GM10847 (cell line): ENCODE measurements around the gene FCN3.

Source experiments
- POLR2A ChIP-seq: IDR thresholded peaks from 2 replicates; pipeline ENCODE4 v1.6.1; 2011; ENCODE audit not compliant: insufficient read length; ENCODE audit errors: extremely low read depth

FCN3 gene

DNA sequence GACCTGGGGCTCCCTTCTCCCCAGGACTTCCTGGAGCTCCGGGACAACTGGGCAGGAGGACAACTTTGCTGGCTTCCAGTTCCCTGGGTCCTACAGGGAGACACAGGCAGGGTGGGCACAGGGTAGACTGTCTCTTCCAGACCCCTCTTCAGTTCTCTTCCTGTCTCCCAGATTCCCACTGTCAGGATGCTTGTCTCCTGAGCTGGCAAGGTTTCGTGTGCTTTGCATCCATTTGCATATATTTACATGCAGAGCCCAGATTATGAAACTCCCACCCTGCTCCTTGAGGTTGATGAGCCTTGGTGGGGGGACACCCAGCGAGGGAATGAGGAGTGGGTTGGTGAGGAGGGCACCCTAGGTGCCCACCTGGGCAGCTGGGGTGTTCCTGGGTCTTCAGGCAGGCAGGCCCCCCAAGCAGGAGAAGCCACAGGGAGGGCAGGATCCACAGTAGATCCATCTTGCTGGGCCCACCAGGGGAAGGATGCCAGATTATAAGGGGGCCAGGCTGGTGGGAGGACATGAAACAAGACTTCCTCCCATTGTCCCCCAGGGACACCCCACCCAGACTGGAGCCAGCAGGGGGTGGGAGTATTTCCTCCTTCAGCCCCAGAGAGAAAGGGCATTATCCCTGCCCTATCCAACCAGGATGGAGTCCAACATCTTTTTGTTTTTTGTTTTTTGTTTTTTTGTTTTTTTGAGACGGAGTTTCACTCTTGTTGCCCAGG is at the start of gene FCN3:
TSS of gene FCN3 (minus strand) at position 463 of the 725 bp plus-strand sequence. CDS start at position 457, 6 bp downstream.
- TF ChIP-seq POLR2A = no peak

DNA sequence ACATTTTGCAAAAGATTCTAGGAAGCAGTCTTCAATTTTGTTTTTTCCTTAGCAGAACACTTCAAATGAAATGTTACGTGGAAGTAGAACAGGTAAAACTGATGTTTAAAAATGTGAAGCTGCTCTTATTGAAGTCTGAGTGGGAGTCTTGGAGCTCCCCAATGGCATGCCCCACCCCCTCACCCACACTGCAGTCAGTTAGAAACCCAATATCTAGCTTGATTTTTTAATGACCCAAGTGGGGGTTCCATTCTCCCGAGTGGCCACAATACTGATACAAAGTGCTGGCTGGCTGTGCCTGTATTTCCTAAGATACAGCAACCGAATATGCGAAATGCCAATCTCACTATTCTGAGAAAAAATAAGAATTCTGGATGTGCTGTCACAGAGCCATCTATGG is 49.1 kb upstream of the FCN3 start:
- no peak for TF ChIP-seq POLR2A

DNA sequence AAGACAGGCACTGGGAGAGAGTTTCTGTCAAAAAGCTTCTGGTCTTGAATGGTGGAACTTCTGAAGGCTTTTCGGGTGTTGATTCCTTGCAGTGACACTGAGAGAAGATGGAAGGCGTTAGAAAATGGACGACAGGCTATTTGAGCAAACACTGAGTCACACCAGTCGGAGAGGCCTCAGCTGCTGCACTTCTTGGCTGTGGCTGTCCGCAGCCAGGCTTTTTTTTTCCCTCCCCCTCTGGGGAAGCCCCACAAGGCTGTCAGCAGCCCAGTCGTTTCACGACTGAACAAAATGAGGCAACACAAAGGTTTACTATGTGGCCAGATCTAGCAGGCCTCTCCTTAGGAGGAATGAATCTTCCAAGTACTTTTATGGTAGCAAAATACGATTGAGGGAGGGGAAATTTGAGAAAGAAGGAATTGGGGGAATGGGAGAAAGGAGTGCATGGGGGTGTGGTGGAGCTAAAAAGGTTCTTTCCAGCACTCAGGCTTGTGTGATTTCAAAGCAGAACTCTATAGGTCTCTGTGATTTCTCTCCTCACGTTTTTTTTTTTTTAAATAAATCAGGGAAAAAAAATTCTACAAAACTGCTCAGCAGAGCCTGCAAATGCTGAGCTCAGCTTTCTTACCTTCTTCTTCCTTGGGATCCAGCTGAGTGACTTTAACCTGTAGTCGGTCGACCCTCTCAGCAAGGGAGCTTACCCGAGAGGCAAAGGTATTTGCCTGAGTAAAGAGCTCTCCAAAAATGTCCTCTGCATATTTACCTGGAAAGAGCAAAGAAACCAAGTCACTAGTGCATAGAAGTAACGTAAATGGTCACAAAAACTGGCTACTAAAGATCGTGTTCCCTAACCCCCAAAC is 43.9 kb upstream of the FCN3 start:
- no peak for TF ChIP-seq POLR2A

DNA sequence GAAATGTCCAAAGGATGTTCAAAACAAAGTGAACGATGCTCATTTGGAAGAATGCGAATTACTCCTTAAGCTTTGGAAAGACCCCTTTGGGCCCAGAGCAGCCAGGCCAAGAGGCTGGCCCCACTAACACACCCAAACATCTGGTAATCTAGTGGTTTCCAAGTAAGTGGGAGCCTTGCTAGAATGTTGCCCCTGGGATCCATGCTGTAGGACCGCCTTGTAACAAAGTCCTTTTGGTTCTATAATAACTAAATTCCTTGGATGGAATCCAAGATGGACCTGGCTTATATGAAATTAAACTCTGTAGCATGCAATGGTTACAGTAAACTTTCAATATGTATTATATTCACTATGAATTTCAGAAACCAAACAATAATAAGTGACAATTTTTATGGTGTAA is 43.1 kb upstream of the FCN3 start:
- TF ChIP-seq POLR2A = no peak

DNA sequence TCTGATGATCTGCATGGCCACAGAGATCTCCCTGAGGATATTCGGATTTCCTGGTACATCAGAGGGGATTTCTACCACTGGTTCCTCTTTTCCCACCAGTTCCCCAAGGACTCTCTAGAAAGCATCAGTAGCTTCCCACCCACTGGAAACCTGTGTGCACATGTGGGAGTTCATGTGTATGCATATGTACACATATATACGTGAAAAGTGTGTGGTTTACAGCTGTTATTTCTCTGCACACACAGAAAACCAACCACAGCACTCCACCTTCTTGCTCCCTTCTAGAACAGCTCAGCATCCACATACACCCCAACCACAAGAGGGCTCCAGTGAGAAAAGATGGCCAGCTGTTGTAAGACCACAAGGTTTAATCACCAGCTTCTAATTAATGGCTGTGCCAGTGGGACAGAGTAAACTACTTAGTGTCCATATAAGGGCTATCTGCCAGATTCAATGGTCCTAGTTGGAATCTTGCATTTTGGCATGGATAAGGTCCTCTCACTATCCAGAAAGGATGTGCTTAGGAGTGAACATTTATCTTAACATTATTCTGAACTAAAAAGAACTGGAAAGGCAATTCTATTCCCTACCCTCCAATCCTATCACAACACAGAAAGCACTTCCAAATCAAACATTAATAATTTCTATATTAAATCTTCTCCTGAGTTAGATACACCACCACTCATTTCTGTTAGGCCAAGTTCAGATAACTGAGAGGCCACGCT is 41.9 kb upstream of the FCN3 start:
- TF ChIP-seq POLR2A = no peak

DNA sequence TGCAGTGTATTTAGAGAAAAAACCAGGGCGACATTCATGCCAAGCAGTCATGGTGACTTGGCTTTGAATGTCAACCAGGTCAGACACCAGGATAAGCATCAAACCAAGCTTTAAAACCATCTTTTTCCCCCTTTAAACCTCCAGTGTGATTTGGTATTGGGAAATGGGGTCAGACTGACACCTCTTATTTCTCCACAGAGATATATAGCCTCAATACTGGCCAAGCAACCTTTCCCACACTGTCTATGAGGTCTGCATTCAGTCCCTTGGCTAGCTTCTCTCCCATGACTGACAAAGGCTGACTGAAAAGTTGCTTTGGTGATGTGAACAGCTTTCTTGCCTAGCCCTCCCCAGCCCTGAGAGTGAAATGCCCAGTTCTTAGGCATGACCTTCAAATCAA is 39.5 kb upstream of the FCN3 start:
- no peak for TF ChIP-seq POLR2A

DNA sequence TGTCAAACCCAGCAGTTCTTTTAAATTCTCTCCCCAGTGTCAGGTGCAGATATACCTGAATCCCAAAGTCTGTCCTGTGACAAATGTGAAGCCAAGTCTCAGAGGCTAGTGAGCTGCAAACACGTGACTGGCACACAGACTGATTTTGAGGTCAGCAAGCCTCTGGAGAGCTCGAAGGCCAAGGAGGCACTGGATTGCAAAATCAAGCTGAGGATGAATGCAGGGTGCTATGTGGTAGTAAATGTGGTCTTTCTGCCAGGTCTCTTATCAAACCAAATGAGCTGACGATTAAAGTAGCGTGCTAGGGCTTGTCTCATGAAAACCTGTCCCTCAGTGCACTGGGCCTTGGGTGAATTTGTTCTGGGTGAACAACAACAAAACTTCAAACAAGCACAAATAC is 38.4 kb upstream of the FCN3 start:
- no peak for TF ChIP-seq POLR2A

DNA sequence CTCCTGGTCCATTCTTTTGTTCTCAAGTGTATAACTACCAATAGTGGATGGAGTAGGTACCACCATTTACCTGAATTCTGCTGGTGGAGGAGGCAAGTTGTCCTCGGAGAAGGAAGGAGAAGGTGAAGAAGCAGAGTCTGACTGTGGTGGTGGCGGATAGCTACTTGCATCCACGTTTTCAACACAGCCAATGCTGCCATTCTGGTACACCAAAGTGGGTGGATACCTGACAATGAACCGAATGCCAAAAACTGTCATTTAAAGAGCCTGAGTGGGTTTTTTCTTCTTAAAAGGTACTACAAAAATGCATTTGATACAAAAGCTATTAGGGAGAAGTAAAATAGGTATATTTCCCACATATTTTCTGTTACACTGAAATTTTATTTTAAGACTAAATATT is 37.9 kb upstream of the FCN3 start:
- TF ChIP-seq POLR2A = no peak

DNA sequence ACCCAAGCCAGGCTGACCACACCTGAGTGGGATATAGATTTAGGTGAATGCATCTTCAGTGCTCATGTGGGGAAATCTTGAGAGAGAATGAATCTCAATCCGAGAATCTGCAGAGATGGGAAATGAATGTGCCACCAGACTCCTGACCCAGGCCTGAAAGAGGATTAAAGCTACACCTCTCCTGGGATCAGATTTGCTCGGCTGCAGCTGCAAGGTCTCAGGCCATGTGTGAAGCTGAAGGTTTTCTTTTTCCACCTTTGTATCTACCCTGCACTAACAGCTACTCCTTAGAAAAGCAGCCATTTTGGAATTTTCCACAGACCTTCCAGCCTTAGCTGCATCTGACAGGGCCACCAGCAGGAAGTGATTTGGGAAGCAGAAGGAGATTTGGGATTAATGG is 36.1 kb upstream of the FCN3 start:
- TF ChIP-seq POLR2A = no peak

DNA sequence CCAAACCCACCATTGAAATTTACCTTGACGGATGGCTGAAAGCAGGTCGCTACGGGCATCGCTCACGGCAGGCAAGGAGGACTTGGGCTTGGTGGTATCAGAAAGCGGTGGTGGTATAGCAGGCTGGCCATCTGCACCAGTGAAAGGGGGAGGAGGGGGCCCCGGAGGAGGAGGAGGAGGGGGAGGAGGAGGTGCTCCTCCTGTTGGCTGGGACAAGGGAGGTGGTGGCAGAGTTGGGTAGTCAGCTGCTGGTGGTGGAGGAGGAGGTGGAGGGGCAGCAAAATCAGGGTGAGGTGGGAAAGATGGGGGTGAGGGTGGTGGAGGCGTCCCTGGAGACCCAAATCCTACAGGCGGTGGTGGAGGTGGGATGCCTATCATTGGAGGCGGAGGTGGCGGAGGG is 35.0 kb upstream of the FCN3 start:
- no peak for TF ChIP-seq POLR2A

DNA sequence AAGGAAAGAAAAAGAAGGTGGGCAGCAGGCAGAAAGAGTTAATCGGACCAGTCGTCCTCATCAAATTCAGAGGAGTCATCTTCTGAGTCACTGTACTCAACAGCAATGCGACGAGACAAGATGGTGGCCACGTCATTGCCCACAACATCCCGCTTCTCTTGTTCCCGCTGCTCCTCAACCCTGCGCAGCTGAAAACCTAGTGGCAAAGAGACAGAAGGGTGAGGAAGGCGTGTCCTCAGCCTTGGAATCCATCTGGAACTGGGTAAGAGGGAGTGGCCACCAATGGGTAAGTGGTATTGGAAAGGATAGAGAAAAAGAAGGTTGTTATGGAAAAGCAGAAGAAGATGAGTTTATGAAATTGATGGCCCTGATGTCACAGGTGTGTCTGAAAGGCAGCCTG is 33.5 kb upstream of the FCN3 start:
- no peak for TF ChIP-seq POLR2A

DNA sequence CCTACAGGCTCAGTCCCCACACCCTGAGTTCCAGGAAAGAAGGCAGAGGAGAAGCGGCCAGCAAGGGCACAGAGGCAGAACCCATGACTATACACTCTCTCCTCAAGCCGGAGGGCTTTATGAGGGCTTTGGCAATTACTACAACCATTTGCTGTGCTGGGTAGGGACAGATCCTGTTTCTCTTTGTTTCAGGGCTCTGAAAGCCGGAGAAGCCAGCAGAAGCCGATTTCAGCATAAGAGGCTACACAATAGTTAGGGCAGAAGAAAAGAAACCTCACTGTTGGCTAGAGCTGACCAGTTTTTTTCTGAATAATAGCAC is 31.7 kb upstream of the FCN3 start:
- no peak for TF ChIP-seq POLR2A

DNA sequence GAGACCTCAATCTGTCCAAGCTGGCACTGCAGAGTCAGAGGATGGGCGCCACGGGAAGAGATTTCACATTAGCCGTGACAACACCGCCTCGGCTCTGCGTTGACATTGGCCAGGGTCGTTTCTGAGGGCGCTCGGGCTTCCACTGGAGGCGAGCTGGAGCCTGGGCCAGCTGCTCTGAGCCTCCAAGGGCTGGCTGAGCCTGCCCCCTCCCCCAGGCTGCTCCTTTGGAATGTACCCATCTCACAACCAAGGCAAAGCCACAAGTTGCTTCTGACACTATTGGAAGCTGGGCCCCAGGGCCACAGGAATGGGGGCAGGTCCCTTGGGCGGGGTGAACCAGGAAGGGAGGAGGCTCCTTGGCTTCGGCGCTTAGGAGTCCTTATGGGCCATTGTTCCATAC is 30.4 kb upstream of the FCN3 start:
- no peak for TF ChIP-seq POLR2A

DNA sequence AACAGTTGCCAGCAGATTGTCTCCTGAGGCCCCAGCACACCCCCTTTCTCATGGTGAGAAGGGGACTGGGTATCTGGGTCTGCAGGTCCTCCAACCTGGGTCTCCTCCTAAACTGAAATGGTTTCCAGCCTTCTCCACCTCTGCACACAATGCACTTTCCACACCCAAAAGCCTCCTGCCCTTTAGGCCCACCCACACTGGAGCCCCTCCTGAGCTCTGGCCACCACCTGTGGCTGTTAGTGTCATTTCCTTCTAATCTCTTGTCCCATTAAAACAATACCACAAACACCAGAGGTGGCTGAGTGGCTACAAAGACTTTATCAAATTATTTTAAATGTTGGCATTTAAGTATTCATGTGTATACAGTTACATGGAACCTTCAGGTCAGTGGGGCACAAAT is 29.3 kb upstream of the FCN3 start:
- TF ChIP-seq POLR2A = no peak

DNA sequence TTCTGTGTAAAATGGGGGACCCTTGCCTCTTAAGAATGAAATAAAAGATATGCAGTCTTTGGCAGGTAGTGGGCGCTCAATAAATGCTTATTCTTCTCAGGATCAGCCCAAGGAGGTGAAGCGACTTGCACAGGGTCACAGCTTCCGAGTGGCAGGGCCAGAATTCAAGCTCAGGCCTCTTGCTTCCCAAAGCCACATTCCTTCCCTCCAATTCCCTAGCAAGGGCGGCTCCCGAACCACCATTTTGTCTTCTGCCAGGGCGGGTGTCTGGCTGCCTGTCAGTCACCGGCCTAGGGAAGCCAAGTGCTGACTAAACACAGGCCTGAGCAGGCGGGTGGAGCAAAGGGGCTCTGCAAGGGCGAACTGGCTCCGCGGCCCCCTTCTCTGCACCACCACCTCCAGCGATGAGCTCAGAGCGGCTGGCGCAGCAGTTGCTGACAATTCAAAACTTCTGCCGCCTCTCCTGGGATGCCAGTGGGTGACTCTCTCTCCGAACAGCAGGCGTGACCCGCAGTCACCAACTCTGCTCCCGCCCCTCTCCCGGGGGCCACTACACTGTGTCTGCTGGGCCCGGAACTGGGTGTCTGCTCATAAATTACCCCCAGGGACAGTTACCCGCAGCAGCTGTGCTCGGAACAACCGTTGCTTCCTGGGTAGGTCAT is 28.6 kb upstream of the FCN3 start:
- TF ChIP-seq POLR2A = no peak
